IMR-90 (cell line): ENCODE measurements around the gene PTPRN2. TPM values are rescaled to one million over a fixed set of nuclear protein-coding genes. Genes with fewer than 3 reads are reported as not detected.

Experiments
- ATAC-seq: fragments of 200-7000 bp; cut with Tn5 transposase; 2 replicates; pipeline ENCODE4 v1.9.1; 2020; ENCODE audit warnings: low read depth, mild to moderate bottlenecking, moderate library complexity
- BruUV-seq: library from RNA; stranded (reverse); fragments of 400-500 nt; replicated peaks from 2 replicates; lab custom pipeline; 2021; lab: Mats Ljungman, UMichigan
- CTCF ChIA-PET: fragments of 300-600 bp; formaldehyde crosslinking; extraction: SDS; loops from one replicate; lab custom pipeline; 2021; ENCODE audit warnings: antibody characterized with exemption; lab: Yijun Ruan, JAX
- POLR2A ChIA-PET: fragments of 300-600 bp; sonication (Branson Sonifier 250); formaldehyde crosslinking; loops from one replicate; lab custom pipeline; 2022; ENCODE audit warnings: antibody characterized with exemption; ENCODE audit not compliant: unreplicated experiment; lab: Charles Lee
- DNase-seq: peaks from one replicate; pipeline ENCODE4 v3.0.0; 2013
- H2AFZ ChIP-seq: replicated peaks from 2 replicates; pipeline ENCODE3; 2013; ENCODE audit warnings: low read length, mild to moderate bottlenecking; ENCODE audit not compliant: poor library complexity
- H2AK5ac ChIP-seq: 2 replicates; pipeline ENCODE4 v1.6.1; 2013; ENCODE audit warnings: low read depth, low read length, inconsistent platforms
- H2AK9ac ChIP-seq: replicated peaks from 2 replicates; pipeline ENCODE3; 2013; ENCODE audit warnings: mild to moderate bottlenecking, low read depth, low read length, moderate library complexity; ENCODE audit not compliant: poor library complexity
- H2BK120ac ChIP-seq: 2 replicates; pipeline ENCODE4 v1.6.1; 2013; ENCODE audit warnings: low read depth, low read length, inconsistent platforms
- H2BK15ac ChIP-seq: 3 replicates; pipeline ENCODE4 v1.6.1; 2013; ENCODE audit warnings: low read depth, low read length, inconsistent platforms
- H2BK20ac ChIP-seq: 2 replicates; pipeline ENCODE4 v1.6.1; 2013; ENCODE audit warnings: low read depth, mild to moderate bottlenecking, inconsistent platforms, low read length, moderate library complexity
- H2BK5ac ChIP-seq: 2 replicates; pipeline ENCODE4 v1.6.1; 2013; ENCODE audit warnings: mild to moderate bottlenecking, low read depth, low read length, inconsistent platforms; ENCODE audit not compliant: poor library complexity, severe bottlenecking
- H3K14ac ChIP-seq: replicated peaks from 2 replicates; pipeline ENCODE4 v1.6.1; 2013; ENCODE audit warnings: low read depth, low read length, inconsistent platforms
- H3K18ac ChIP-seq: 2 replicates; pipeline ENCODE4 v1.6.1; 2013; ENCODE audit warnings: low read depth, low read length, control low read depth
- H3K23ac ChIP-seq: 2 replicates; pipeline ENCODE4 v1.6.1; 2013; ENCODE audit warnings: low read depth, low read length, inconsistent platforms
- H3K27ac ChIP-seq: 2 replicates; pipeline ENCODE4 v1.5.1; 2013; ENCODE audit warnings: mild to moderate bottlenecking, control low read depth, low read length; ENCODE audit not compliant: insufficient read depth
- H3K27me3 ChIP-seq: 2 replicates; pipeline ENCODE4 v1.6.1; 2013; ENCODE audit warnings: low read length; ENCODE audit not compliant: control insufficient read depth, insufficient read depth
- H3K36me3 ChIP-seq: 2 replicates; pipeline ENCODE4 v1.6.1; 2013; ENCODE audit warnings: low read length, mixed read lengths; ENCODE audit not compliant: control insufficient read depth, insufficient read depth
- H3K4ac ChIP-seq: 2 replicates; pipeline ENCODE4 v1.6.1; 2013; ENCODE audit warnings: low read depth, low read length, inconsistent platforms
- H3K4me1 ChIP-seq: 2 replicates; pipeline ENCODE4 v1.6.1; 2013; ENCODE audit warnings: low read length, mixed read lengths; ENCODE audit not compliant: control insufficient read depth, insufficient read depth
- H3K4me2 ChIP-seq: 2 replicates; pipeline ENCODE4 v1.6.1; 2013; ENCODE audit warnings: low read depth, mild to moderate bottlenecking, control low read depth, low read length, moderate library complexity
- H3K4me3 ChIP-seq: 2 replicates; pipeline ENCODE4 v1.5.1; 2013; ENCODE audit warnings: low read depth, mild to moderate bottlenecking, control low read depth, low read length, moderate library complexity; ENCODE audit not compliant: insufficient read depth
- H3K56ac ChIP-seq: 2 replicates; pipeline ENCODE4 v1.6.1; 2013; ENCODE audit warnings: low read length, inconsistent platforms; ENCODE audit not compliant: insufficient read depth; ENCODE audit errors: extremely low read depth
- H3K79me1 ChIP-seq, 2 experiments: 2 replicates each; pipeline ENCODE4 v1.6.1; 2013; ENCODE audit warnings: low read length in 2 of 2, inconsistent platforms in 1 of 2, low read depth in 1 of 2
- H3K9ac ChIP-seq: 2 replicates; pipeline ENCODE4 v1.6.1; 2013; ENCODE audit warnings: low read depth, low read length, control low read depth
- H3K9me1 ChIP-seq: 2 replicates; pipeline ENCODE4 v1.6.1; 2013; ENCODE audit warnings: low read length, inconsistent platforms; ENCODE audit not compliant: insufficient read depth
- H3K9me3 ChIP-seq: 2 replicates; pipeline ENCODE4 v1.6.1; 2013; ENCODE audit warnings: low read length; ENCODE audit not compliant: control insufficient read depth, insufficient read depth
- H4K20me1 ChIP-seq: 2 replicates; pipeline ENCODE4 v1.6.1; 2013; ENCODE audit warnings: low read length, inconsistent platforms; ENCODE audit not compliant: insufficient read depth
- H4K5ac ChIP-seq: 2 replicates; pipeline ENCODE4 v1.6.1; 2013; ENCODE audit warnings: mild to moderate bottlenecking, low read depth, low read length, control low read depth
- H4K8ac ChIP-seq, 2 experiments: 2 replicates each; pipeline ENCODE4 v1.6.1; 2013; ENCODE audit warnings: low read depth in 2 of 2, low read length in 2 of 2, control low read depth in 1 of 2, inconsistent platforms in 1 of 2
- H4K91ac ChIP-seq: 2 replicates; pipeline ENCODE4 v1.6.1; 2013; ENCODE audit warnings: low read depth, low read length, inconsistent platforms; ENCODE audit not compliant: insufficient read depth
- CEBPB ChIP-seq: IDR thresholded peaks from 2 replicates; pipeline ENCODE4 v1.6.1; 2012; ENCODE audit warnings: low read depth, low read length, improper control_type of control experiment
- CHD1 ChIP-seq: IDR thresholded peaks from 2 replicates; pipeline ENCODE4 v1.6.1; 2012; ENCODE audit warnings: low read depth, low read length, improper control_type of control experiment
- ELK1 ChIP-seq: fragments of 150-350 bp; IDR thresholded peaks from 2 replicates; pipeline ENCODE4 v1.6.1; 2016; ENCODE audit warnings: low read depth, mild to moderate bottlenecking, low read length, moderate library complexity, borderline replicate concordance
- FOS ChIP-seq: fragments of 150-350 bp; IDR thresholded peaks from 2 replicates; pipeline ENCODE4 v1.6.1; 2016; ENCODE audit warnings: low read depth, low read length
- MAFK ChIP-seq: IDR thresholded peaks from 2 replicates; pipeline ENCODE4 v1.6.1; 2012; ENCODE audit warnings: low read depth, low read length, improper control_type of control experiment
- MXI1 ChIP-seq: IDR thresholded peaks from 2 replicates; pipeline ENCODE4 v1.6.1; 2012; ENCODE audit warnings: low read depth, mild to moderate bottlenecking, low read length, moderate library complexity, borderline replicate concordance
- NFE2L2 ChIP-seq: fragments of 150-350 bp; IDR thresholded peaks from 2 replicates; pipeline ENCODE4 v1.6.1; 2016; ENCODE audit warnings: low read depth, mild to moderate bottlenecking, low read length
- RFX5 ChIP-seq: IDR thresholded peaks from 2 replicates; pipeline ENCODE4 v1.8.0; 2012; ENCODE audit warnings: low read depth, mild to moderate bottlenecking, low read length, moderate library complexity
- SMC3 ChIP-seq: fragments of 150-350 bp; IDR thresholded peaks from 2 replicates; pipeline ENCODE4 v1.6.1; 2016; ENCODE audit warnings: low read depth, mild to moderate bottlenecking, antibody characterized with exemption, low read length, moderate library complexity
- WGBS, 2 experiments: methylation state at CpG; one replicate each; pipeline versions ENCODE4 v1.1.5 to v1.1.7; 2013; ENCODE audit warnings: missing lambda C conversion rate in 2 of 2; ENCODE audit not compliant: insufficient read length in 1 of 2; ENCODE audit errors: extremely low coverage in 2 of 2; 5-methylcytosine and 5-hydroxymethylcytosine counted together
- dilution Hi-C: fragments of 300-500 bp; cut with HindIII; formaldehyde crosslinking; loops from one replicate; pipeline ENCODE4 v1.14.3; 2018; ENCODE audit warnings: low sequenced_read_pairs; ENCODE audit not compliant: unreplicated experiment
- in situ Hi-C: fragments of 300-500 bp; cut with MboI; formaldehyde crosslinking; loops from 3 replicates; pipeline ENCODE4 v1.14.3; 2019; ENCODE audit warnings: low sequenced_read_pairs, inconsistent platforms, mixed read lengths
- intact Hi-C: fragments of 100-400 bp; cut with micrococcal nuclease; formaldehyde crosslinking; loops from 2 replicates; pipeline ENCODE4 v1.10.0; 2022
- polyA plus RNA-seq, 3 experiments: library from polyadenylated mRNA; depleted of rRNA; stranded (reverse); fragments of >200 nt; gene quantifications; 2 replicates each; pipeline ENCODE4 v1.2.3, GENCODE V29; 2012; ENCODE audit warnings: low replicate concordance in 1 of 3
- total RNA-seq: library from RNA; depleted of rRNA; stranded (reverse); fragments of >200 nt; gene quantifications from 2 replicates; pipeline ENCODE4 v1.2.3, GENCODE V29; 2012

The PTPRN2 gene
- total and polyA plus RNA-seq, 2 of the 4 experiments (the other 2 are of a cell fraction) = 0.03 TPM; not detected in 1

DNA sequence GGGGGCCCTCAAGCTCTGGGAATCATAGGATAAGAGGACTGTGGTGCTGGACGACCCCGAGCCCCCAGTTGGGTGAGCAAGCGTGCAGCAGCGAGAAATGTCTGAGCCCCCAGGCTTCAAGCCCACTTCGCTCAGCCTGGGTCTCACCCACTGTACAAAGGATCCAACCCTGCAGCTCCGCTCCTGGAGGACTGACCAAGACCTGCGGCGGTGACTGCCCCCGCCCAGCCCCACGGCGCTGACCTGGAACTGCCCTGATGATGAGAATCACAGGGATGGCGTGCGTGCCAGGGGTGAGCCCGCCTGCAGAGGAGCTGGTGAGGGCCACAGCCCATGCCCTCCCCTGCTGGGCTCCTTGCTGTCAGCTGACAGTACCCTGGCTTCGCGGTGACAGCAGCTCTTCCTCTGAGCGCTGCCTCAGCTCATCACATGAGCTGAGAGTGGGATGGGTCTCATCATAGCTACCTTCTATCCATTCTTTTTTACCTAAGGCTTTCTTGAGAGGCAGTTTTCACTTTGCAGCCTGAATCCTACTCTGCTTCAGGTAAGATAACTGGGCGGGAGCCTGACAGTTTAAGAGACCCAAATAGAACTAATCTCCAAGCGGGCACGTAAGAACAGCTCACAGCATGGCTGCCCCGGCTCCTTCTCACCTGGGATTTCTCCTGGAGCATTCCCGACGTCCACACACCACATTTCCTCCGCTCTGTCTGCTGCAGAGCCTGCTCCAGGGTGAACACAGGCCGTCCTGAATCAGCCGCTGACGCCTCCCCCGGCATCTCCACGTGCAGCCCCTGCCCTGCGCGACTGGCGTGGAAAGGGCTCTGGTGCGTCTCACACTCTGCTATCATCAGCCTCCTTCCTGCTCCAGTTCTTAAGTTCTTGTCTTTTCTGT is 329.9 kb downstream of the PTPRN2 start:
- Histone ChIP-seq H4K91ac (no peak overlapping the region), H3K4me3 (no peak overlapping the region), H4K5ac (no peak overlapping the region), H2AFZ (no peak overlapping the region), H2BK5ac (no peak overlapping the region), H3K23ac (no peak overlapping the region), H2AK9ac (no peak overlapping the region), H3K27ac (no peak overlapping the region), H4K8ac (no peak overlapping the region), H3K27me3 (no peaks in the 10 kb centered on the region), H3K79me1 (no peaks in the 10 kb centered on the region), H3K4me2 (no peak overlapping the region), H2AK5ac (no peak overlapping the region), H3K9me1 (no peaks in the 10 kb centered on the region), H3K56ac (no peak overlapping the region), H3K36me3 (no peaks in the 10 kb centered on the region), H3K4me1 (no peaks in the 10 kb centered on the region), H3K14ac (no peak overlapping the region), H2BK20ac (no peak overlapping the region), H4K20me1 (no peaks in the 10 kb centered on the region), H3K18ac (no peak overlapping the region), H3K9me3 (peaks cover 63% of the 10 kb centered on the region), H2BK15ac (no peak overlapping the region), H2BK120ac (no peak overlapping the region), H3K4ac (no peak overlapping the region), H3K9ac (no peak overlapping the region)
- ChIA-PET CTCF (no interaction called here), POLR2A (no interaction called here)
- dilution Hi-C loops (no loop called here), intact Hi-C loops (no loop called here), in situ Hi-C loops (no loop called here)
- ATAC-seq (no peak), DNase-seq (no peak)
- WGBS, 2 experiments = 86% methylated on average over 3 of the region's 33 CpGs; no CpG with 5 or more reads in 1 of the 2 experiments
- no TSS peak for BruUV-seq
- TF ChIP-seq CHD1 (no peak), FOS (no peak), MXI1 (no peak), ELK1 (no peak), MAFK (no peak), NFE2L2 (no peak), RFX5 (no peak), SMC3 (no peak), CEBPB (no peak)
